ENCODE measurements around the gene TJP2. TPM values are rescaled to one million over a fixed set of nuclear protein-coding genes. Genes with fewer than 3 reads are reported as not detected.

The TJP2 gene
- total and polyA plus RNA-seq, 2 donors (not counting 3 experiments of a cell fraction or from before 2014, with no cell fraction given), result 83.0 to 168 TPM

- ChIA-PET POLR2A (interaction anchor here (0.6 kb wide), 1 partner anchor 68 kb away, joined by 4 read pairs; no protein-coding TSS in a partner anchor), CTCF (interaction anchor here (1.5 to 2.5 kb wide), 3 partner anchors 10 to 23 kb away, joined by 6 to 7 read pairs (median 7); no protein-coding TSS in a partner anchor)
- Histone ChIP-seq H3K9ac (replicated peaks; ENCODE audit: extremely low read depth, insufficient read depth, low read length) (no peak overlapping the region), H3K9me1 (replicated peaks; ENCODE audit: control insufficient read depth, extremely low read depth, insufficient read depth, low read length) (no peaks in the 10 kb centered on the region), H4K20me1 (replicated peaks; ENCODE audit: control insufficient read depth, extremely low read depth, insufficient read depth, low read length) (no peaks in the 10 kb centered on the region), H3K36me3 (ENCODE audit: control insufficient read depth in 2 of 2, extremely low read depth in 1 of 2, insufficient read depth in 2 of 2, low read length in 2 of 2) (peaks cover 16 to 23% of the 10 kb centered on the region in 2 experiments), H2AFZ (ENCODE audit: low read depth, low read length) (no peak overlapping the region), H3K4me3 (replicated peaks in 1 of 3; ENCODE audit: insufficient read depth in 1 of 3, low read depth in 1 of 3, low read length in 3 of 3) (no peak overlapping the region), H3K27me3 (ENCODE audit: control insufficient read depth in 2 of 2, insufficient read depth in 2 of 2, low read length in 2 of 2) (no peaks in the 10 kb centered on the region), H3K27ac (ENCODE audit: insufficient read depth, low read depth, low read length) (no peak overlapping the region), H3K4me2 (ENCODE audit: insufficient read depth, low read length) (no peak overlapping the region), H3K79me2 (ENCODE audit: control insufficient read depth, insufficient read depth, low read length) (no peaks in the 10 kb centered on the region), H3K4me1 (ENCODE audit: control insufficient read depth, extremely low read depth, insufficient read depth, low read length) (peaks cover 4% of the 10 kb centered on the region), H3K9me3 (replicated peaks; ENCODE audit: control insufficient read depth, insufficient read depth, low read length) (no peaks in the 10 kb centered on the region)
- intact Hi-C loops (cut with micrococcal nuclease), result no loop called here
- FAIRE-seq, result no peak
- DNase-seq (ENCODE audit: low read depth, low spot score), result no peak
- BruUV-seq (replicated peaks), result no TSS peak
- no peak for TF ChIP-seq POLR2AphosphoS5 (IDR thresholded peaks at IDR 0.05; ENCODE audit: insufficient read depth, low read depth, low read length)
- no peak for TF ChIP-seq FOS (IDR thresholded peaks at IDR 0.05; ENCODE audit: borderline replicate concordance, insufficient read depth, low read length)
- TF ChIP-seq CTCF (IDR thresholded peaks at IDR 0.05; ENCODE audit: extremely low read depth in 1 of 2, insufficient read depth in 1 of 2, low read depth in 1 of 2, low read length in 2 of 2), result no peak
- no peak for TF ChIP-seq JUN (IDR thresholded peaks at IDR 0.05; ENCODE audit: borderline replicate concordance, insufficient read depth, insufficient read length, low read depth)
- no peak for TF ChIP-seq POLR2A (IDR thresholded peaks at IDR 0.05; ENCODE audit: low read depth, low read length)
- dilution Hi-C loops (cut with MboI; ENCODE audit: extremely low pct_ligation_motif_present, low sequenced_read_pairs), result no loop called here
These were observed 72.6 kb downstream of the TJP2 start for GRCh38 chr9:69246629-69247028.

- H3K9me3 ChIP-seq (replicated peaks; ENCODE audit: control insufficient read depth, insufficient read depth, low read length), result no peaks in the 10 kb centered on the region
- H2AFZ ChIP-seq (ENCODE audit: low read depth, low read length), result no peak overlapping the region
- H3K9ac ChIP-seq (replicated peaks; ENCODE audit: extremely low read depth, insufficient read depth, low read length), result no peak overlapping the region
- CTCF ChIA-PET, result interaction anchor here (0.7 to 2.2 kb wide), 2 partner anchors 11 to 193 kb away, joined by 3 to 7 read pairs; no protein-coding TSS in a partner anchor
- H3K27me3 ChIP-seq (ENCODE audit: control insufficient read depth in 2 of 2, insufficient read depth in 2 of 2, low read length in 2 of 2), result no peaks in the 10 kb centered on the region
- no peak overlapping the region for H3K27ac ChIP-seq (ENCODE audit: insufficient read depth, low read depth, low read length)
- H3K4me1 ChIP-seq (ENCODE audit: control insufficient read depth, extremely low read depth, insufficient read depth, low read length), result peaks cover 18% of the 10 kb centered on the region
- no peak for FAIRE-seq
- no peaks in the 10 kb centered on the region for H3K79me2 ChIP-seq (ENCODE audit: control insufficient read depth, insufficient read depth, low read length)
- peaks cover 14 to 20% of the 10 kb centered on the region in 2 experiments for H3K36me3 ChIP-seq (ENCODE audit: control insufficient read depth in 2 of 2, extremely low read depth in 1 of 2, insufficient read depth in 2 of 2, low read length in 2 of 2)
- no peak for DNase-seq (ENCODE audit: low read depth, low spot score)
- no peaks in the 10 kb centered on the region for H4K20me1 ChIP-seq (replicated peaks; ENCODE audit: control insufficient read depth, extremely low read depth, insufficient read depth, low read length)
- POLR2A ChIA-PET, result no interaction called here
- no peaks in the 10 kb centered on the region for H3K9me1 ChIP-seq (replicated peaks; ENCODE audit: control insufficient read depth, extremely low read depth, insufficient read depth, low read length)
- dilution Hi-C loops (cut with MboI; ENCODE audit: extremely low pct_ligation_motif_present, low sequenced_read_pairs), result no loop called here
- TF ChIP-seq EZH2 (IDR thresholded peaks at IDR 0.05; ENCODE audit: borderline replicate concordance, low read depth, low read length, severe bottlenecking) (no peak), JUN (IDR thresholded peaks at IDR 0.05; ENCODE audit: borderline replicate concordance, insufficient read depth, insufficient read length, low read depth) (no peak), POLR2A (IDR thresholded peaks at IDR 0.05; ENCODE audit: low read depth, low read length) (no peak), POLR2AphosphoS5 (IDR thresholded peaks at IDR 0.05; ENCODE audit: insufficient read depth, low read depth, low read length) (no peak), CTCF (IDR thresholded peaks at IDR 0.05; ENCODE audit: extremely low read depth in 1 of 2, insufficient read depth in 1 of 2, low read depth in 1 of 2, low read length in 2 of 2) (no peak), MYC (IDR thresholded peaks at IDR 0.05; ENCODE audit: low read depth, low read length) (no peak), FOS (IDR thresholded peaks at IDR 0.05; ENCODE audit: borderline replicate concordance, insufficient read depth, low read length) (no peak), MAX (IDR thresholded peaks at IDR 0.05; ENCODE audit: insufficient read depth, insufficient read length) (no peak), GATA2 (IDR thresholded peaks at IDR 0.05; ENCODE audit: insufficient read depth, insufficient read length, low read depth, low read length) (no peak)
- no peak overlapping the region for H3K4me2 ChIP-seq (ENCODE audit: insufficient read depth, low read length)
- no TSS peak for BruUV-seq (replicated peaks)
- no peak overlapping the region for H3K4me3 ChIP-seq (replicated peaks in 1 of 3; ENCODE audit: insufficient read depth in 1 of 3, low read depth in 1 of 3, low read length in 3 of 3)
- intact Hi-C loops (cut with micrococcal nuclease), result no loop called here
These were observed 73.9 kb downstream of the TJP2 start for GRCh38 chr9:69248005-69248404.

All from endothelial cell of umbilical vein (primary cell).